HepG2 (cell line): ENCODE data around the gene RFXAP. TPM values are rescaled to one million over a fixed set of nuclear protein-coding genes. Genes with fewer than 3 reads are reported as not detected.

Experiments
- ETV6 ChIP-seq: sonication (generic); formaldehyde crosslinking; conservative IDR thresholded peaks from 2 replicates; pipeline ENCODE4 v1.4.0; 2020; ENCODE audit warnings: missing genetic modification reagents
- HOXA3 ChIP-seq: sonication (generic); formaldehyde crosslinking; IDR thresholded peaks from 2 replicates; pipeline ENCODE4 v1.5.0; 2020; ENCODE audit warnings: missing genetic modification reagents
- KDM6A ChIP-seq: IDR thresholded peaks from 2 replicates; pipeline ENCODE4 v1.6.1; 2016; ENCODE audit warnings: low read depth
- NFYB ChIP-seq: sonication (generic); formaldehyde crosslinking; IDR thresholded peaks from 2 replicates; pipeline ENCODE4 v1.4.0; 2020; ENCODE audit warnings: missing genetic modification reagents
- RBM39 ChIP-seq: fragments of 200-400 bp; formaldehyde crosslinking; IDR thresholded peaks from one replicate; pipeline ENCODE4 v1.6.1; 2018; ENCODE audit warnings: antibody characterized with exemption, mild to moderate bottlenecking, low read depth, low read length; ENCODE audit not compliant: poor library complexity, severe bottlenecking
- SALL1 ChIP-seq: sonication (generic); formaldehyde crosslinking; IDR thresholded peaks from 2 replicates; pipeline ENCODE4 v1.8.0; 2022; ENCODE audit warnings: mild to moderate bottlenecking, missing genetic modification reagents
- SIX4 ChIP-seq: sonication (generic); formaldehyde crosslinking; IDR thresholded peaks from 2 replicates; pipeline ENCODE4 v1.4.0; 2020; ENCODE audit warnings: missing genetic modification reagents
- ZFP90 ChIP-seq: sonication (generic); formaldehyde crosslinking; IDR thresholded peaks from 2 replicates; pipeline ENCODE4 v1.8.0; 2022; ENCODE audit warnings: missing genetic modification reagents, mild to moderate bottlenecking, inconsistent platforms, borderline replicate concordance
- ZIK1 ChIP-seq: sonication (generic); formaldehyde crosslinking; IDR thresholded peaks from 2 replicates; pipeline ENCODE4 v1.5.0; 2020; ENCODE audit warnings: mild to moderate bottlenecking, low read depth, missing genetic modification reagents, borderline replicate concordance
- ZMYM3 ChIP-seq: sonication (generic); formaldehyde crosslinking; IDR thresholded peaks from 2 replicates; pipeline ENCODE4 v1.5.1; 2020; ENCODE audit warnings: mild to moderate bottlenecking, missing genetic modification reagents
- ZNF234 ChIP-seq: sonication (generic); formaldehyde crosslinking; conservative IDR thresholded peaks from 2 replicates; pipeline ENCODE4 v1.5.1; 2020; ENCODE audit warnings: mild to moderate bottlenecking, missing genetic modification reagents
- ZNF441 ChIP-seq: sonication (generic); formaldehyde crosslinking; IDR thresholded peaks from 2 replicates; pipeline ENCODE4 v1.7.0; 2021; ENCODE audit warnings: missing genetic modification reagents, borderline replicate concordance
- ZNF766 ChIP-seq: sonication (generic); formaldehyde crosslinking; IDR thresholded peaks from 2 replicates; pipeline ENCODE4 v1.5.0; 2020; ENCODE audit warnings: missing genetic modification reagents, borderline replicate concordance
- ZSCAN22 ChIP-seq: sonication (generic); formaldehyde crosslinking; IDR thresholded peaks from 2 replicates; pipeline ENCODE4 v1.4.0; 2020; ENCODE audit warnings: mild to moderate bottlenecking, missing genetic modification reagents
- polyA plus RNA-seq, 8 experiments: library from polyadenylated mRNA; depleted of rRNA in 3 of 8; stranded (reverse) in 7 of 8; unstranded in 1 of 8; fragments of >200 nt; fragmentation: Illumina TruSeq in 4 of 8; extraction: Trizol in 4 of 8; gene quantifications; 2 replicates each; pipeline versions ENCODE4 v1.2.1 to v1.2.3, GENCODE V29; 2011 to 2016; ENCODE audit warnings: low read depth in 4 of 8, missing spikeins in 1 of 8, mixed read lengths in 1 of 8; ENCODE audit not compliant: insufficient read depth in 1 of 8
- total RNA-seq, 5 experiments: library from RNA; depleted of rRNA; stranded (reverse); fragments of >200 nt; fragmentation: Illumina TruSeq; extraction: Trizol; gene quantifications; 2 replicates each; pipeline ENCODE4 v1.2.3, GENCODE V29; 2016; ENCODE audit warnings: low read depth in 1 of 5
- TF ChIP-seq, protein P1 (sequence below): sonication (generic); IDR thresholded peaks from 2 replicates; pipeline ENCODE4 v1.6.1; 2016; ENCODE audit warnings: low read depth, borderline replicate concordance
- TF ChIP-seq, protein P2 (sequence below): IDR thresholded peaks from 2 replicates; pipeline ENCODE4 v1.6.1; 2016; ENCODE audit warnings: low read depth, borderline replicate concordance
- TF ChIP-seq, protein P3 (sequence below): sonication (generic); formaldehyde crosslinking; IDR thresholded peaks from 2 replicates; pipeline ENCODE4 v1.4.0; 2020; ENCODE audit warnings: missing genetic modification reagents
- TF ChIP-seq, protein P4 (sequence below): sonication (generic); formaldehyde crosslinking; conservative IDR thresholded peaks from 2 replicates; pipeline ENCODE4 v1.4.0; 2020; ENCODE audit warnings: mild to moderate bottlenecking, missing genetic modification reagents, moderate library complexity

The RFXAP gene
- total and polyA plus RNA-seq, 2 of the 13 experiments (the other 11 are each of a cell fraction or from before 2014, with no cell fraction given), result 1.8 to 7.9 TPM

DNA sequence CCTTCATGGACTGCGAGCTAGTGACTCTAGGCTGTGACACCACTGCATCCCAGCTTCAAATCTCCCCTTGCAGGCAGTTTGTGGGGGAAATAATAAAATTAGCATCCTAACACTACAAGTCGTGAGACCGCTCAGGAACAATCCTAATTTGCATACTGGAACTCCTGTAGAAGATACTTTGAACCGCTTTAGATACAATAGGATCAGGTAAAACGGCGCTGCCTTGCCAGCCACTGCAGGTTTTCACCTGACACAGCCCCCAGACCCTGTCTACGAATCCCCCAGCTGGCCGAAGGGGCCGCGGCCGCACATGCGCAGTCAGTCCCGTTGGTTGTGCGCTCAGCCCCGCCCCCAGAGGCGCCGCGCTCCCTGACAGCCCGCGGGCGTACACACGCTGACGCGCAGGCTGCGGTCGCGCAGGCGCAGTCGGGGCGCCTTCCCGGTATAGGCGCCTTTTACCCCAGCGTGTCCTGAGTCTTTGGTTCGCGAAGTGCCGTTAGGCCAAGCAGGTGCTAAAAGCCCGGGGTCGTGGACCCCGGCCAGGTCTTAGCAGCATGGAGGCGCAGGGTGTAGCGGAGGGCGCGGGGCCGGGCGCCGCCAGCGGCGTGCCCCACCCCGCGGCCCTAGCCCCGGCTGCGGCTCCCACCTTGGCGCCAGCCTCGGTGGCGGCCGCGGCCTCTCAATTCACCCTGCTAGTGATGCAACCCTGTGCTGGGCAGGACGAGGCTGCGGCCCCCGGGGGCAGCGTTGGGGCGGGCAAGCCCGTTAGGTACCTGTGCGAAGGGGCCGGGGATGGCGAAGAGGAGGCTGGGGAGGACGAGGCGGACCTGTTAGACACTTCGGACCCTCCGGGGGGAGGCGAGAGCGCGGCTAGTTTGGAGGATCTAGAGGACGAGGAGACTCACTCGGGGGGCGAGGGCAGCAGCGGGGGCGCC, at the start of gene RFXAP (continued):
- TF ChIP-seq, protein P1, sequence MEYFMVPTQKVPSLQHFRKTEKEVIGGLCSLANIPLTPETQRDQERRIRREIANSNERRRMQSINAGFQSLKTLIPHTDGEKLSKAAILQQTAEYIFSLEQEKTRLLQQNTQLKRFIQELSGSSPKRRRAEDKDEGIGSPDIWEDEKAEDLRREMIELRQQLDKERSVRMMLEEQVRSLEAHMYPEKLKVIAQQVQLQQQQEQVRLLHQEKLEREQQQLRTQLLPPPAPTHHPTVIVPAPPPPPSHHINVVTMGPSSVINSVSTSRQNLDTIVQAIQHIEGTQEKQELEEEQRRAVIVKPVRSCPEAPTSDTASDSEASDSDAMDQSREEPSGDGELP, result peak; percentile 85
- TF ChIP-seq ZNF441 (CRISPR knock-in tag) (no peak; the same call in 1 of the 2 replicates), NFYB (CRISPR knock-in tag) (no peak; the same call in 1 of the 2 replicates), ZIK1 (CRISPR knock-in tag) (no peak), HOXA3 (CRISPR knock-in tag) (no peak; the same call in 1 of the 2 replicates), SIX4 (CRISPR knock-in tag) (no peak), ZMYM3 (CRISPR knock-in tag) (no peak), ZFP90 (CRISPR knock-in tag) (no peak), KDM6A (CRISPR knock-in tag) (no peak), ZNF766 (CRISPR knock-in tag) (peak; percentile 19; the same call in 1 of the 2 replicates), ZSCAN22 (CRISPR knock-in tag) (no peak), ETV6 (CRISPR knock-in tag) (no peak), RBM39 (no peak), ZNF234 (CRISPR knock-in tag) (no peak), SALL1 (CRISPR knock-in tag) (peak; percentile 32; the same call in 1 of the 2 replicates)
- TF ChIP-seq, protein P2, sequence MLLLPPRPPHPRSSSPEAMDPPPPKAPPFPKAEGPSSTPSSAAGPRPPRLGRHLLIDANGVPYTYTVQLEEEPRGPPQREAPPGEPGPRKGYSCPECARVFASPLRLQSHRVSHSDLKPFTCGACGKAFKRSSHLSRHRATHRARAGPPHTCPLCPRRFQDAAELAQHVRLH (CRISPR knock-in tag), result no peak
- TF ChIP-seq, protein P3, sequence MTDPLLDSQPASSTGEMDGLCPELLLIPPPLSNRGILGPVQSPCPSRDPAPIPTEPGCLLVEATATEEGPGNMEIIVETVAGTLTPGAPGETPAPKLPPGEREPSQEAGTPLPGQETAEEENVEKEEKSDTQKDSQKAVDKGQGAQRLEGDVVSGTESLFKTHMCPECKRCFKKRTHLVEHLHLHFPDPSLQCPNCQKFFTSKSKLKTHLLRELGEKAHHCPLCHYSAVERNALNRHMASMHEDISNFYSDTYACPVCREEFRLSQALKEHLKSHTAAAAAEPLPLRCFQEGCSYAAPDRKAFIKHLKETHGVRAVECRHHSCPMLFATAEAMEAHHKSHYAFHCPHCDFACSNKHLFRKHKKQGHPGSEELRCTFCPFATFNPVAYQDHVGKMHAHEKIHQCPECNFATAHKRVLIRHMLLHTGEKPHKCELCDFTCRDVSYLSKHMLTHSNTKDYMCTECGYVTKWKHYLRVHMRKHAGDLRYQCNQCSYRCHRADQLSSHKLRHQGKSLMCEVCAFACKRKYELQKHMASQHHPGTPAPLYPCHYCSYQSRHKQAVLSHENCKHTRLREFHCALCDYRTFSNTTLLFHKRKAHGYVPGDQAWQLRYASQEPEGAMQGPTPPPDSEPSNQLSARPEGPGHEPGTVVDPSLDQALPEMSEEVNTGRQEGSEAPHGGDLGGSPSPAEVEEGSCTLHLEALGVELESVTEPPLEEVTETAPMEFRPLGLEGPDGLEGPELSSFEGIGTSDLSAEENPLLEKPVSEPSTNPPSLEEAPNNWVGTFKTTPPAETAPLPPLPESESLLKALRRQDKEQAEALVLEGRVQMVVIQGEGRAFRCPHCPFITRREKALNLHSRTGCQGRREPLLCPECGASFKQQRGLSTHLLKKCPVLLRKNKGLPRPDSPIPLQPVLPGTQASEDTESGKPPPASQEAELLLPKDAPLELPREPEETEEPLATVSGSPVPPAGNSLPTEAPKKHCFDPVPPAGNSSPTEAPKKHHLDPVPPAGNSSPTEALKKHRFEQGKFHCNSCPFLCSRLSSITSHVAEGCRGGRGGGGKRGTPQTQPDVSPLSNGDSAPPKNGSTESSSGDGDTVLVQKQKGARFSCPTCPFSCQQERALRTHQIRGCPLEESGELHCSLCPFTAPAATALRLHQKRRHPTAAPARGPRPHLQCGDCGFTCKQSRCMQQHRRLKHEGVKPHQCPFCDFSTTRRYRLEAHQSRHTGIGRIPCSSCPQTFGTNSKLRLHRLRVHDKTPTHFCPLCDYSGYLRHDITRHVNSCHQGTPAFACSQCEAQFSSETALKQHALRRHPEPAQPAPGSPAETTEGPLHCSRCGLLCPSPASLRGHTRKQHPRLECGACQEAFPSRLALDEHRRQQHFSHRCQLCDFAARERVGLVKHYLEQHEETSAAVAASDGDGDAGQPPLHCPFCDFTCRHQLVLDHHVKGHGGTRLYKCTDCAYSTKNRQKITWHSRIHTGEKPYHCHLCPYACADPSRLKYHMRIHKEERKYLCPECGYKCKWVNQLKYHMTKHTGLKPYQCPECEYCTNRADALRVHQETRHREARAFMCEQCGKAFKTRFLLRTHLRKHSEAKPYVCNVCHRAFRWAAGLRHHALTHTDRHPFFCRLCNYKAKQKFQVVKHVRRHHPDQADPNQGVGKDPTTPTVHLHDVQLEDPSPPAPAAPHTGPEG (CRISPR knock-in tag), result no peak
- TF ChIP-seq, protein P4, sequence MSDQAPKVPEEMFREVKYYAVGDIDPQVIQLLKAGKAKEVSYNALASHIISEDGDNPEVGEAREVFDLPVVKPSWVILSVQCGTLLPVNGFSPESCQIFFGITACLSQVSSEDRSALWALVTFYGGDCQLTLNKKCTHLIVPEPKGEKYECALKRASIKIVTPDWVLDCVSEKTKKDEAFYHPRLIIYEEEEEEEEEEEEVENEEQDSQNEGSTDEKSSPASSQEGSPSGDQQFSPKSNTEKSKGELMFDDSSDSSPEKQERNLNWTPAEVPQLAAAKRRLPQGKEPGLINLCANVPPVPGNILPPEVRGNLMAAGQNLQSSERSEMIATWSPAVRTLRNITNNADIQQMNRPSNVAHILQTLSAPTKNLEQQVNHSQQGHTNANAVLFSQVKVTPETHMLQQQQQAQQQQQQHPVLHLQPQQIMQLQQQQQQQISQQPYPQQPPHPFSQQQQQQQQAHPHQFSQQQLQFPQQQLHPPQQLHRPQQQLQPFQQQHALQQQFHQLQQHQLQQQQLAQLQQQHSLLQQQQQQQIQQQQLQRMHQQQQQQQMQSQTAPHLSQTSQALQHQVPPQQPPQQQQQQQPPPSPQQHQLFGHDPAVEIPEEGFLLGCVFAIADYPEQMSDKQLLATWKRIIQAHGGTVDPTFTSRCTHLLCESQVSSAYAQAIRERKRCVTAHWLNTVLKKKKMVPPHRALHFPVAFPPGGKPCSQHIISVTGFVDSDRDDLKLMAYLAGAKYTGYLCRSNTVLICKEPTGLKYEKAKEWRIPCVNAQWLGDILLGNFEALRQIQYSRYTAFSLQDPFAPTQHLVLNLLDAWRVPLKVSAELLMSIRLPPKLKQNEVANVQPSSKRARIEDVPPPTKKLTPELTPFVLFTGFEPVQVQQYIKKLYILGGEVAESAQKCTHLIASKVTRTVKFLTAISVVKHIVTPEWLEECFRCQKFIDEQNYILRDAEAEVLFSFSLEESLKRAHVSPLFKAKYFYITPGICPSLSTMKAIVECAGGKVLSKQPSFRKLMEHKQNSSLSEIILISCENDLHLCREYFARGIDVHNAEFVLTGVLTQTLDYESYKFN (CRISPR knock-in tag), result no peak
